Panc1 (cell line): ENCODE data around the gene RAB33A. TPM values are rescaled to one million over a fixed set of nuclear protein-coding genes. Genes with fewer than 3 reads are reported as not detected.

Experiments used
- ATAC-seq: fragments of 200-7000 bp; cut with Tn5 transposase; 2 replicates; pipeline ENCODE4 v1.9.1; 2020; ENCODE audit warnings: mild to moderate bottlenecking, moderate library complexity
- BruUV-seq: library from RNA; stranded (reverse); fragments of 400-500 nt; replicated peaks from 2 replicates; lab custom pipeline; 2021; lab: Mats Ljungman, UMichigan
- CTCF ChIA-PET: fragments of 300-600 bp; sonication (Branson Sonifier 250); formaldehyde crosslinking; loops from one replicate; lab custom pipeline; 2022; ENCODE audit warnings: antibody characterized with exemption; lab: Charles Lee
- POLR2A ChIA-PET: fragments of 300-600 bp; sonication (Branson Sonifier 250); formaldehyde crosslinking; loops from one replicate; lab custom pipeline; 2022; ENCODE audit warnings: antibody characterized with exemption; lab: Charles Lee
- DNase-seq: peaks from one replicate; pipeline ENCODE4 v3.0.0-alpha.2; 2010; ENCODE audit warnings: low read depth, low spot score
- H3K27ac ChIP-seq: 2 replicates; pipeline ENCODE4 v1.5.1; 2011; ENCODE audit warnings: mild to moderate bottlenecking, low read length, inconsistent platforms
- H3K27me3 ChIP-seq: fragments of 200-500 bp; sonication (Bioruptor generic); 2 replicates; pipeline ENCODE4 v1.6.0; 2014; ENCODE audit warnings: low read length, inconsistent platforms; ENCODE audit not compliant: control insufficient read depth, insufficient read depth
- H3K36me3 ChIP-seq: fragments of 200-500 bp; sonication (Bioruptor generic); 2 replicates; pipeline ENCODE4 v1.5.1; 2014; ENCODE audit warnings: inconsistent platforms, mild to moderate bottlenecking, low read length, moderate library complexity; ENCODE audit not compliant: control insufficient read depth, insufficient read depth
- H3K4me1 ChIP-seq: 2 replicates; pipeline ENCODE4 v1.5.1; 2011; ENCODE audit warnings: inconsistent platforms, mild to moderate bottlenecking, low read length, moderate library complexity; ENCODE audit not compliant: control insufficient read depth, insufficient read depth
- H3K4me3 ChIP-seq, 2 experiments: 2 replicates each; pipeline ENCODE4 v1.5.1; 2011 to 2012; ENCODE audit warnings: low read depth in 2 of 2, low read length in 2 of 2, mild to moderate bottlenecking in 2 of 2, inconsistent platforms in 1 of 2, moderate library complexity in 1 of 2
- H3K9me3 ChIP-seq: fragments of 200-500 bp; sonication (Bioruptor generic); 2 replicates; pipeline ENCODE4 v1.5.1; 2014; ENCODE audit warnings: low read depth, mild to moderate bottlenecking, inconsistent platforms, low read length, moderate library complexity; ENCODE audit not compliant: control insufficient read depth, insufficient read depth
- CTCF ChIP-seq: fragments of 450-650 bp; IDR thresholded peaks from 2 replicates; pipeline ENCODE4 v1.5.1; 2017; ENCODE audit warnings: mild to moderate bottlenecking
- POLR2AphosphoS5 ChIP-seq: IDR thresholded peaks from 2 replicates; pipeline ENCODE4 v1.6.1; 2012; ENCODE audit warnings: mild to moderate bottlenecking, low read depth, low read length, moderate library complexity
- SIN3A ChIP-seq: IDR thresholded peaks from 2 replicates; pipeline ENCODE4 v1.6.1; 2012; ENCODE audit warnings: low read depth, mild to moderate bottlenecking, low read length, moderate library complexity, borderline replicate concordance; ENCODE audit not compliant: insufficient read depth
- TCF7L2 ChIP-seq: IDR thresholded peaks from 2 replicates; pipeline ENCODE4 v1.6.1; 2011; ENCODE audit warnings: mild to moderate bottlenecking, low read depth, low read length, inconsistent platforms
- in situ Hi-C: cut with HindIII; loops from 2 replicates; pipeline ENCODE4 v1.10.0; 2016; ENCODE audit warnings: low sequenced_read_pairs, low pct_unique_long_range_greater_than_20kb
- intact Hi-C: fragments of 100-400 bp; cut with micrococcal nuclease; formaldehyde crosslinking; loops from one replicate; pipeline ENCODE4 v1.10.0; 2022; ENCODE audit not compliant: unreplicated experiment
- total RNA-seq: library from RNA; stranded (reverse); gene quantifications from one replicate; pipeline ENCODE4 v1.2.1, GENCODE V29; 2021; ENCODE audit not compliant: unreplicated experiment
- TF ChIP-seq, protein P1 (sequence below), 2 experiments: IDR thresholded peaks; 2 replicates each; pipeline ENCODE4 v1.6.1; 2011 to 2012; ENCODE audit warnings: low read depth in 2 of 2, control low read depth in 1 of 2, low read length in 1 of 2, mild to moderate bottlenecking in 1 of 2, moderate library complexity in 1 of 2; ENCODE audit not compliant: insufficient read depth in 1 of 2

The RAB33A gene
- total RNA-seq, 1 experiment from 2014 or later = 2.2 TPM

DNA sequence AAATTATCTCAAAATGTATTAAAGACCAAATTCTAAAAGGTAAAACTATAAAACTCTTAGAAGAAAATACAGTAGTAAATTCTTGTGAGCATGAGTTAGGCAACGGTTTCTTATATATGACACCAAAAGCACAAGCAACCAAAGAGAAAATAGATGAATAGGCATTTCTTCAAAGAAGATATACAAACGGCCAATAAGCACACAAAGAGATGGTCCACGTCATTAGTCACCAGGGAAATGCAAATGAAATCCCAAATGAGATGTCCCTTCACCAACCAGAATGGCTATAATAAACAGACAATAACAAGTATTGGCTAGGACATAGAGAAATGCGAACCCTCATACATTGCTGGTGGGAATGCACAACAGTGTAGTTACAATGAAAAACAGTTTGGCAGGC lies 44.6 kb downstream of the RAB33A start:
- BruUV-seq = no TSS peak
- Histone ChIP-seq H3K9me3 (no peaks in the 10 kb centered on the region), H3K36me3 (peaks cover 17% of the 10 kb centered on the region), H3K4me1 (no peaks in the 10 kb centered on the region), H3K4me3 (no peak overlapping the region), H3K27ac (no peak overlapping the region), H3K27me3 (no peaks in the 10 kb centered on the region)
- TF ChIP-seq SIN3A (no peak), POLR2AphosphoS5 (no peak)
- intact Hi-C loops = no loop called here
- DNase-seq (no peak), ATAC-seq (no peak)
- POLR2A ChIA-PET = no interaction called here
- CTCF ChIA-PET = interaction anchor here (0.7 kb wide), 1 partner anchor 1459 kb away, joined by 3 read pairs; no protein-coding TSS in a partner anchor
- in situ Hi-C loops = no loop called here

DNA sequence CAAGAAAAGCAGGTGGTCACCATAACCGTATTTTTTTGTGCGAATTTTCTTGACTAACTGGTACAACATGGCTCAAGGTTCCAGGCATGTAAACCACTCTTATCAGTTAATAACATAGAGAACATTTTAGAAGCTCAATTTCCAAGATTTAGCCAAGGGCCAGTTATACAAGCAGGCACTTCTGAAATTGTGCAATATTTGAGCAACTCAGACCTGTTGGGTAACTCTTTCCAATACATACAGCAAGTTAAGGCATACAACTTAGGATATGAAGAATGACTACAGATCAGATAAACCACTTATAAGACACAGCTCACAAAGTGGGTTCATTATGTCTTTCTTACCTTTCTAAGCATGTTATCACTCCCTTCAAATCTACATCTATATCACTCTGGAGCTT lies 53.0 kb downstream of the RAB33A start:
- no TSS peak for BruUV-seq
- in situ Hi-C loops (no loop called here), intact Hi-C loops (no loop called here)
- Histone ChIP-seq H3K36me3 (peaks cover 8% of the 10 kb centered on the region), H3K4me1 (no peaks in the 10 kb centered on the region), H3K27me3 (no peaks in the 10 kb centered on the region), H3K9me3 (no peaks in the 10 kb centered on the region), H3K4me3 (no peak overlapping the region), H3K27ac (no peak overlapping the region)
- no peak for DNase-seq
- TF ChIP-seq TCF7L2 = no peak
- no peak for TF ChIP-seq POLR2AphosphoS5
- TF ChIP-seq, protein P1, sequence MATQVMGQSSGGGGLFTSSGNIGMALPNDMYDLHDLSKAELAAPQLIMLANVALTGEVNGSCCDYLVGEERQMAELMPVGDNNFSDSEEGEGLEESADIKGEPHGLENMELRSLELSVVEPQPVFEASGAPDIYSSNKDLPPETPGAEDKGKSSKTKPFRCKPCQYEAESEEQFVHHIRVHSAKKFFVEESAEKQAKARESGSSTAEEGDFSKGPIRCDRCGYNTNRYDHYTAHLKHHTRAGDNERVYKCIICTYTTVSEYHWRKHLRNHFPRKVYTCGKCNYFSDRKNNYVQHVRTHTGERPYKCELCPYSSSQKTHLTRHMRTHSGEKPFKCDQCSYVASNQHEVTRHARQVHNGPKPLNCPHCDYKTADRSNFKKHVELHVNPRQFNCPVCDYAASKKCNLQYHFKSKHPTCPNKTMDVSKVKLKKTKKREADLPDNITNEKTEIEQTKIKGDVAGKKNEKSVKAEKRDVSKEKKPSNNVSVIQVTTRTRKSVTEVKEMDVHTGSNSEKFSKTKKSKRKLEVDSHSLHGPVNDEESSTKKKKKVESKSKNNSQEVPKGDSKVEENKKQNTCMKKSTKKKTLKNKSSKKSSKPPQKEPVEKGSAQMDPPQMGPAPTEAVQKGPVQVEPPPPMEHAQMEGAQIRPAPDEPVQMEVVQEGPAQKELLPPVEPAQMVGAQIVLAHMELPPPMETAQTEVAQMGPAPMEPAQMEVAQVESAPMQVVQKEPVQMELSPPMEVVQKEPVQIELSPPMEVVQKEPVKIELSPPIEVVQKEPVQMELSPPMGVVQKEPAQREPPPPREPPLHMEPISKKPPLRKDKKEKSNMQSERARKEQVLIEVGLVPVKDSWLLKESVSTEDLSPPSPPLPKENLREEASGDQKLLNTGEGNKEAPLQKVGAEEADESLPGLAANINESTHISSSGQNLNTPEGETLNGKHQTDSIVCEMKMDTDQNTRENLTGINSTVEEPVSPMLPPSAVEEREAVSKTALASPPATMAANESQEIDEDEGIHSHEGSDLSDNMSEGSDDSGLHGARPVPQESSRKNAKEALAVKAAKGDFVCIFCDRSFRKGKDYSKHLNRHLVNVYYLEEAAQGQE (IDR thresholded peaks at IDR 0.05; ENCODE audit: insufficient read depth in 1 of 2, low read depth in 2 of 2, low read length in 1 of 2) = no peak
- TF ChIP-seq SIN3A = no peak
- no peak for TF ChIP-seq CTCF
- CTCF ChIA-PET = no interaction called here
- no peak for ATAC-seq
- POLR2A ChIA-PET = interaction anchor here (0.6 kb wide), 1 partner anchor 19 kb away, joined by 3 read pairs; no protein-coding TSS in a partner anchor

- no peaks in the 10 kb centered on the region for H3K9me3 ChIP-seq
- no peak overlapping the region for H3K4me3 ChIP-seq
- intact Hi-C loops (no loop called here), in situ Hi-C loops (no loop called here)
- H3K4me1 ChIP-seq = no peaks in the 10 kb centered on the region
- BruUV-seq = no TSS peak
- POLR2A ChIA-PET = interaction anchor here (0.7 kb wide), 1 partner anchor 1503 kb away, joined by 5 read pairs; no protein-coding TSS in a partner anchor
- H3K27ac ChIP-seq = no peak overlapping the region
- TF ChIP-seq POLR2AphosphoS5 = no peak
- no peak for TF ChIP-seq CTCF
- no peak for TF ChIP-seq TCF7L2
- TF ChIP-seq, protein P1 (IDR thresholded peaks at IDR 0.05; ENCODE audit: insufficient read depth in 1 of 2, low read depth in 2 of 2, low read length in 1 of 2) = no peak
- no peak for TF ChIP-seq SIN3A
- DNase-seq = no peak
- CTCF ChIA-PET = no interaction called here
- ATAC-seq = no peak
- no peaks in the 10 kb centered on the region for H3K27me3 ChIP-seq
- H3K36me3 ChIP-seq = peaks cover 11% of the 10 kb centered on the region
Measured at GRCh38 chrX:130228871-130229270, 57.1 kb downstream of the RAB33A start.
